ENCODE results near the gene NUMBL. TPM values are rescaled to one million over a fixed set of nuclear protein-coding genes. Genes with fewer than 3 reads are reported as not detected.

NUMBL gene
- total RNA-seq, 1 donor = 26.8 TPM

GRCh38 chr19:40673397-40673796, 17.1 kb downstream of the NUMBL start:
- Histone ChIP-seq H3K36me3 (ENCODE audit: insufficient read depth, low read length) (peaks cover 97% of the 10 kb centered on the region), H2AFZ (ENCODE audit: low read length) (no peak overlapping the region), H3K4me1 (ENCODE audit: insufficient read depth, low read length) (no peaks in the 10 kb centered on the region), H3K27ac (ENCODE audit: low read depth, low read length) (no peak overlapping the region), H3K79me2 (ENCODE audit: insufficient read depth, low read length) (no peaks in the 10 kb centered on the region), H4K20me1 (ENCODE audit: insufficient read depth, low read length) (peaks cover 24% of the 10 kb centered on the region), H3K9me3 (ENCODE audit: low read depth, low read length) (no peaks in the 10 kb centered on the region), H3K4me3 (ENCODE audit: insufficient read depth, low read length) (no peak overlapping the region), H3K27me3 (ENCODE audit: insufficient read depth, low read length) (no peaks in the 10 kb centered on the region), H3K4me2 (ENCODE audit: insufficient read depth, low read length) (no peak overlapping the region)
- DNase-seq (ENCODE audit: insufficient read length, low spot score, missing footprints) = peak; percentile 55
- TF ChIP-seq, protein P1, sequence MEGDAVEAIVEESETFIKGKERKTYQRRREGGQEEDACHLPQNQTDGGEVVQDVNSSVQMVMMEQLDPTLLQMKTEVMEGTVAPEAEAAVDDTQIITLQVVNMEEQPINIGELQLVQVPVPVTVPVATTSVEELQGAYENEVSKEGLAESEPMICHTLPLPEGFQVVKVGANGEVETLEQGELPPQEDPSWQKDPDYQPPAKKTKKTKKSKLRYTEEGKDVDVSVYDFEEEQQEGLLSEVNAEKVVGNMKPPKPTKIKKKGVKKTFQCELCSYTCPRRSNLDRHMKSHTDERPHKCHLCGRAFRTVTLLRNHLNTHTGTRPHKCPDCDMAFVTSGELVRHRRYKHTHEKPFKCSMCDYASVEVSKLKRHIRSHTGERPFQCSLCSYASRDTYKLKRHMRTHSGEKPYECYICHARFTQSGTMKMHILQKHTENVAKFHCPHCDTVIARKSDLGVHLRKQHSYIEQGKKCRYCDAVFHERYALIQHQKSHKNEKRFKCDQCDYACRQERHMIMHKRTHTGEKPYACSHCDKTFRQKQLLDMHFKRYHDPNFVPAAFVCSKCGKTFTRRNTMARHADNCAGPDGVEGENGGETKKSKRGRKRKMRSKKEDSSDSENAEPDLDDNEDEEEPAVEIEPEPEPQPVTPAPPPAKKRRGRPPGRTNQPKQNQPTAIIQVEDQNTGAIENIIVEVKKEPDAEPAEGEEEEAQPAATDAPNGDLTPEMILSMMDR (IDR thresholded peaks at IDR 0.05; ENCODE audit: extremely low read depth, low read depth, low read length) = no peak

DNA sequence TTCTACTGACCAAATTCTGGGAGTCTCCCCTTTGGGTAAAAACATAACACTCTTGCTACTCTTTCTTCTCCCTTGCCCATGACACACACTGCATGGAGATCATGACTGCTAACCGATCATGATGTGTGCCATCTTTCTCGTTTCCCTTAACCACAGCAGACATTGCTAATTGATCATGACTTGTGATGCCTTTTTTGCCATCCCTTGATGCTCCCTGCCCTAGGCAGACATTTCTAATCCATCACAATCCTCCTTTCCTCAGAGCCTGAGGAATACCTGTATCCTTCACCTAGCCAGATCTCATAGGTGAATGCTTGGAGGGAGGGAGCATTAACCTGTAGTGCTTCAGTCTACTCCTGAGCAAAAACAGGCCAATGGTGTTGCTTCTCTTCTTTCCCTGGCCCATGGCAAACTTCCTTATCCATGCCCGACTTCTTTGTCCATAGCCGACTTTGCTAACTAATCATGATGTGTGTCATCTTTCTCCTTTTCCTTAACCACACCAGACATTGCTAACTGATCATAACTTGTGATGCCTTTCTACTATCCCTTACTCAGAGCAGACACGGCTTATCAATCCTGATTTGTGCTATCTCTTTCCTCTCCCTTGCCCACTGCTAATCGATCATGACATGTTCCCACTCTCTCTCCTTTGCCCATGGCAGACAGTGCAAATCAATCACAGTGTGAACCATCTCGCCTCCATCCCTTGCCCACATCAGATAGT, 17.7 kb downstream of the NUMBL start:
- Histone ChIP-seq H3K4me3 (ENCODE audit: insufficient read depth, low read length) (no peak overlapping the region), H3K36me3 (ENCODE audit: insufficient read depth, low read length) (peaks cover 94% of the 10 kb centered on the region), H3K4me1 (ENCODE audit: insufficient read depth, low read length) (no peaks in the 10 kb centered on the region), H2AFZ (ENCODE audit: low read length) (no peak overlapping the region), H3K9me3 (ENCODE audit: low read depth, low read length) (no peaks in the 10 kb centered on the region), H3K4me2 (ENCODE audit: insufficient read depth, low read length) (no peak overlapping the region), H4K20me1 (ENCODE audit: insufficient read depth, low read length) (peaks cover 24% of the 10 kb centered on the region), H3K79me2 (ENCODE audit: insufficient read depth, low read length) (no peaks in the 10 kb centered on the region), H3K27ac (ENCODE audit: low read depth, low read length) (no peak overlapping the region), H3K27me3 (ENCODE audit: insufficient read depth, low read length) (no peaks in the 10 kb centered on the region)
- TF ChIP-seq, protein P1 (IDR thresholded peaks at IDR 0.05; ENCODE audit: extremely low read depth, low read depth, low read length) = no peak
- peak; percentile 66 for DNase-seq (ENCODE audit: insufficient read length, low spot score, missing footprints)

DNA sequence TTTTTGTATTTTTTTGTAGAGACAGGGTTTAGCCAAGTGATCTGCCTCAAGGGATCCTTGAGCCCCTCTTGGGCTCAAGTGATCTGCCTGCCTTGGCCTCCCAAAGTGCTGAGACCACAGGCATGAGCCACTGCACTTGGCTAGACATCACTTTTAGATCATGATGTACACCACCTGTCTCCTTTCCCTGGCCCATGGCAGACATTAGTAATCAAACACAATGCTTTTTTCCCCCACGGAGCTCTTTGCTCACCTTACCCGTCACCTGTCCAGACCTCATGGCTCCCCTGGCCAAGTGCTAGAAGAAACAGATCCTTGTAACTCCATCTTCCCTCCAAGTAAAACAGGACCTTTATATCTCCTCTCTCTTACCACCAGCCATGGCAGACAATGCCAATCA, 18.4 kb downstream of the NUMBL start:
- TF ChIP-seq, protein P1 (IDR thresholded peaks at IDR 0.05; ENCODE audit: extremely low read depth, low read depth, low read length) = no peak
- Histone ChIP-seq H3K9me3 (ENCODE audit: low read depth, low read length) (no peaks in the 10 kb centered on the region), H3K4me1 (ENCODE audit: insufficient read depth, low read length) (no peaks in the 10 kb centered on the region), H3K36me3 (ENCODE audit: insufficient read depth, low read length) (peaks cover 90% of the 10 kb centered on the region), H3K79me2 (ENCODE audit: insufficient read depth, low read length) (no peaks in the 10 kb centered on the region), H3K27me3 (ENCODE audit: insufficient read depth, low read length) (no peaks in the 10 kb centered on the region), H3K4me2 (ENCODE audit: insufficient read depth, low read length) (no peak overlapping the region), H2AFZ (ENCODE audit: low read length) (no peak overlapping the region), H4K20me1 (ENCODE audit: insufficient read depth, low read length) (peaks cover 24% of the 10 kb centered on the region), H3K4me3 (ENCODE audit: insufficient read depth, low read length) (no peak overlapping the region), H3K27ac (ENCODE audit: low read depth, low read length) (no peak overlapping the region)
- DNase-seq (ENCODE audit: insufficient read length, low spot score, missing footprints) = peak; percentile 21

DNA sequence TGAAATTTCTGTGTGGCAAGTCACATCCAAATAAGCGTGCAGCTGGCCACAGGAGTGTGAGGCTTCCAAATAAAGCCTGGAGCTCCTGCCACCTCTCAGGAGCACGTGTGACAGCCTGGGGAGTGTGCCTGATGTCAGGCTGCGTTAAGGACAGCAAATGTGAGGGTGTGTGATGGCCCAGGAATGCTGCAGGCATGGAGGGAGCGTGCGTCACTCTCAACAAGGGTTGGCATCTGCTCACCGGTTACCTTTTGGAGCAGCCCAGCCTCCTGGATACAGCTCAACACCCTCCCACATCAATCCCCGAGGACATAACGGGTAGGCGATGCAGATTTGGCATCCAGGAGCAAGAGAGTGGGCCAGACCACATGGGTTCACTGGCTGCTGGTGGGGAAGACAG, 19.0 kb downstream of the NUMBL start:
- no peak for DNase-seq (ENCODE audit: insufficient read length, low spot score, missing footprints)
- no peaks in the 10 kb centered on the region for H3K9me3 ChIP-seq (ENCODE audit: low read depth, low read length)
- H4K20me1 ChIP-seq (ENCODE audit: insufficient read depth, low read length) = peaks cover 24% of the 10 kb centered on the region
- H3K4me3 ChIP-seq (ENCODE audit: insufficient read depth, low read length) = no peak overlapping the region
- H3K4me2 ChIP-seq (ENCODE audit: insufficient read depth, low read length) = no peak overlapping the region
- H2AFZ ChIP-seq (ENCODE audit: low read length) = no peak overlapping the region
- TF ChIP-seq, protein P1 (IDR thresholded peaks at IDR 0.05; ENCODE audit: extremely low read depth, low read depth, low read length) = no peak
- H3K36me3 ChIP-seq (ENCODE audit: insufficient read depth, low read length) = peaks cover 88% of the 10 kb centered on the region
- H3K27me3 ChIP-seq (ENCODE audit: insufficient read depth, low read length) = no peaks in the 10 kb centered on the region
- H3K4me1 ChIP-seq (ENCODE audit: insufficient read depth, low read length) = peaks cover 3% of the 10 kb centered on the region
- no peak overlapping the region for H3K27ac ChIP-seq (ENCODE audit: low read depth, low read length)
- H3K79me2 ChIP-seq (ENCODE audit: insufficient read depth, low read length) = no peaks in the 10 kb centered on the region

Data from osteoblast (primary cell).